Mucosa of stomach (tissue), 1 donor: ENCODE measurements around the gene MUC20.
"Not testable (repeated sequence)": the region's sequence is repeated elsewhere in the genome, so short reads cannot be mapped to it uniquely, and the experiment has no call there.

Experiments used
- H3K27me3 ChIP-seq: one replicate; pipeline ENCODE4 v1.7.0; 2013; ENCODE audit warnings: mild to moderate bottlenecking, low read length; ENCODE audit not compliant: control insufficient read depth, insufficient read depth
- H3K36me3 ChIP-seq: one replicate; pipeline ENCODE4 v1.7.0; 2013; ENCODE audit warnings: low read length; ENCODE audit not compliant: control insufficient read depth, insufficient read depth
- H3K4me1 ChIP-seq: one replicate; pipeline ENCODE4 v1.7.0; 2013; ENCODE audit warnings: mild to moderate bottlenecking, low read length; ENCODE audit not compliant: control insufficient read depth, insufficient read depth
- H3K4me3 ChIP-seq: one replicate; pipeline ENCODE4 v1.7.0; 2013; ENCODE audit warnings: low read length
- H3K9ac ChIP-seq: one replicate; pipeline ENCODE4 v1.7.0; 2013; ENCODE audit warnings: mild to moderate bottlenecking, low read length, moderate library complexity
- H3K9me3 ChIP-seq: one replicate; pipeline ENCODE4 v1.7.0; 2013; ENCODE audit warnings: mild to moderate bottlenecking, low read length, moderate library complexity; ENCODE audit not compliant: control insufficient read depth
- donor health status: Pancreatic carcinoma.

The MUC20 gene

DNA sequence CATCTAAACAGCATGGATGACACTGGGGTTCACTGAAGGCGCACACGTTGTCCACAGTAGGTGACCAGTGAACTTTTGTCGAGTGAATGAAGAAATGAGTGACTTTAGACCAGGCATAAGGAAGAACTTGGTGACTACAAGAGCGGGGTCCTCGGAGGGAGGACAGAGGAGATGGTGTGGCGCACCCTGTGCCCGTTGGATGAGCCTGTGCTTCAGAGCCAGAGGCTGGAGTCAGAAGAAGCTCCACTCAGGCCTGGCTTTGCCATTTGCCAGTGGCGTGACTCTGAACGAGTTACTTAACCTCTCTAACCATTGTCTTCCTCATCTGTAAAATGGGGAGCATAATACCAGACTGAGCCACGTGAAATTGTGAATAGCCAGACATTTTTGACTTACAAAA lies 48.8 kb downstream of the MUC20 start:
- Histone ChIP-seq H3K36me3 (no peaks in the 10 kb centered on the region), H3K9me3 (no peaks in the 10 kb centered on the region), H3K4me1 (no peaks in the 10 kb centered on the region), H3K9ac (no peak overlapping the region), H3K27me3 (peaks cover 5% of the 10 kb centered on the region), H3K4me3 (no peak overlapping the region)

- Histone ChIP-seq H3K36me3 (no peaks in the 10 kb centered on the region), H3K9me3 (no peaks in the 10 kb centered on the region), H3K9ac (no peak overlapping the region), H3K27me3 (no peaks in the 10 kb centered on the region), H3K4me1 (no peaks in the 10 kb centered on the region), H3K4me3 (no peak overlapping the region)
These were observed 49.5 kb downstream of the MUC20 start for GRCh38 chr3:195770081-195770840.

- not testable (repeated sequence) for H3K9me3 ChIP-seq, H3K27me3 ChIP-seq, H3K36me3 ChIP-seq, H3K9ac ChIP-seq, H3K4me3 ChIP-seq, H3K4me1 ChIP-seq
These were observed 50.3 kb downstream of the MUC20 start for GRCh38 chr3:195770841-195771645.

DNA sequence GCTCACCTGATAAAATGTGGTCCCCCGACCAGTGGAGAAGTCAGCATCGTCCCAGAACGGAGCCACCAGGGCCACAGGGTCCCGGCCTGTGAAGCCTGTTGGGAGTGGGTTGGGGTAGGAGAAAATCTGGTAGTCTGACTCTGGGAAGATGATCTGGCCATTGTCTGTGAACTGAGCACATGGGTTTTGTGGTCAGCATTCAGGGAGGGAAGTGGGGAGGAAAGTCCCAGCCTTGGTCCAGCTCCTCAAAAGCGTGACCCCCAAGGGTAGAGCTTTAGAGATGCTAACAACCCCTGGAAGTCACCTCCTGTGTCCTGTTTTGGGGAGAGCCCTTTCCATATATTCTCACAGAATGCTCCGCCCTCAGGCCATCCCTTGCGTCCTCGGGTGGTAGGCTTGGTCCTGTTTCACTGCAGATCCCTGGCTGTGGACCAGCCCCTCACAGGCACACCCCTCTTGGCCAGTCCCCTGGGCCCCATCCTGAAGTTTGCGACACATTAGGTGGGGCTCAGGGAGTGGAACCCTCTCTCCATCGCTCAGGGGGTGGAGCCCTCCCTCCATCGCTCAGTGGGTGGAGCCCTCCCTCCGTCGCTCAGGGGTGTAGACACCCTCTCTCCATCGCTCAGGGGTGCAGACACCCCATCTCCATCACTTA lies 51.0 kb downstream of the MUC20 start:
- Histone ChIP-seq H3K27me3 (no peaks in the 10 kb centered on the region), H3K4me1 (no peaks in the 10 kb centered on the region), H3K36me3 (no peaks in the 10 kb centered on the region), H3K9ac (no peak overlapping the region), H3K9me3 (no peaks in the 10 kb centered on the region), H3K4me3 (no peak overlapping the region)

DNA sequence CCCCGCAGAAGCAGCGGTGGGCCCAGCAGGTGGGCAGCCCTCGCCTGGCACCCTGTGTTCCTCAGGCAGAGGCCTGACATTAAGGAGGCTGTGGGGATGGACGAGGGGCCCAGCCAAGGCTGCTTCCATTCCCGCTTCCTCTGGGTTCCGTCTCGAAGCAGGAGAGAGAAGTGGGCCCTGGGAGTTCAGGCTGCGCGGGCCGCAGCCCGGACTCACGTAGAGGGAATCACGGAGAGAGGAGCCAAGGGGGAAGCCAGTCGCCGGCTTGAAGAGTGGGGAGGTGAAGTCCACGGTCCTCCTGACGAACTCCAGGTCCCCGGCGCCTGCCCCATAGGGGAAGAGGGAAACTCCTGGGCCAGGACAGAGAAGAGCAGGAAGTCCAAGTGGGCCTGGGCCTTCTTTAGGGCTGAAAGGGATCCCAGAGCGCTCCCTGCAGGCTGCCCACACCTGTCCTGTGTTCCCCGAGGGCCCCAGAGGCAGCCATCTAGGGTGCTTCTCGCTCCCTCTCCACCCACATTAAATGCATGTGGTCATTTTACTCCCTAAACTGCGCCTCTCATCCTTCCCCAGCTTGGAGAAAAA lies 53.3 kb downstream of the MUC20 start:
- Histone ChIP-seq H3K36me3 (no peaks in the 10 kb centered on the region), H3K9ac (no peak overlapping the region), H3K4me1 (no peaks in the 10 kb centered on the region), H3K27me3 (no peaks in the 10 kb centered on the region), H3K9me3 (no peaks in the 10 kb centered on the region), H3K4me3 (no peak overlapping the region)

- H3K9ac ChIP-seq, result no peak overlapping the region
- H3K27me3 ChIP-seq, result no peaks in the 10 kb centered on the region
- no peak overlapping the region for H3K4me3 ChIP-seq
- H3K9me3 ChIP-seq, result no peaks in the 10 kb centered on the region
- no peaks in the 10 kb centered on the region for H3K4me1 ChIP-seq
- H3K36me3 ChIP-seq, result no peaks in the 10 kb centered on the region
These were observed 54.1 kb downstream of the MUC20 start for GRCh38 chr3:195774917-195775316.

- no peaks in the 10 kb centered on the region for H3K27me3 ChIP-seq
- H3K4me1 ChIP-seq, result no peaks in the 10 kb centered on the region
These were observed 57.2 kb downstream of the MUC20 start for GRCh38 chr3:195777975-195778374.

GRCh38 chr3:195781236-195781635 lies 60.5 kb downstream of the MUC20 start:
- H3K4me1 ChIP-seq, H3K27me3 ChIP-seq, H3K9me3 ChIP-seq, H3K9ac ChIP-seq, H3K36me3 ChIP-seq, H3K4me3 ChIP-seq: not testable (repeated sequence)

More at GRCh38 chr3:195777975-195778374, 57.2 kb downstream of the MUC20 start:
- H3K4me3 ChIP-seq, result no peak overlapping the region
- H3K36me3 ChIP-seq, result no peaks in the 10 kb centered on the region
- no peaks in the 10 kb centered on the region for H3K9me3 ChIP-seq
- no peak overlapping the region for H3K9ac ChIP-seq
